ENCODE measurements around the gene NOX5.

- TF ChIP-seq EZH2 (IDR thresholded peaks at IDR 0.05; ENCODE audit: low read length, missing control alignments) (no peak), CTCF (conservative IDR thresholded peaks at IDR 0.05 in 1 of 2, IDR thresholded peaks at IDR 0.05 in 1 of 2; ENCODE audit: low read depth in 1 of 2, low read length in 2 of 2) (no peak)
Observed at GRCh38 chr15:68990231-68990991, 24.1 kb upstream of the NOX5 start.
